GM21367 (cell line): ENCODE measurements around the gene CCDC50.

Source experiments
- ATAC-seq: cut with Tn5 transposase; IDR thresholded peaks from one replicate; pipeline ENCODE4 v1.9.1; 2021; ENCODE audit not compliant: unreplicated experiment

The CCDC50 gene

GRCh38 chr3:191328962-191329653 is at the start of gene CCDC50:
TSS of gene CCDC50 (plus strand) at chr3:191329394. CDS start at chr3:191329675, 281 bp downstream.
- ATAC-seq = peak; percentile 61

GRCh38 chr3:191280111-191280510 is 49.1 kb upstream of the CCDC50 start:
- no peak for ATAC-seq

GRCh38 chr3:191280882-191281281 is 48.3 kb upstream of the CCDC50 start:
- ATAC-seq = no peak

GRCh38 chr3:191282251-191283185 is 46.7 kb upstream of the CCDC50 start:
- ATAC-seq = no peak

- ATAC-seq = no peak
These were observed 45.8 kb upstream of the CCDC50 start for GRCh38 chr3:191283400-191283799.

GRCh38 chr3:191290311-191291025 is 38.7 kb upstream of the CCDC50 start:
- ATAC-seq = peak; percentile 83

GRCh38 chr3:191292243-191293015 is 36.8 kb upstream of the CCDC50 start:
- ATAC-seq = no peak

- ATAC-seq = no peak
These were observed 34.9 kb upstream of the CCDC50 start for GRCh38 chr3:191294291-191294690.

- peak; percentile 84 for ATAC-seq
These were observed 33.1 kb upstream of the CCDC50 start for GRCh38 chr3:191296041-191296541.

GRCh38 chr3:191298846-191299245 is 30.3 kb upstream of the CCDC50 start:
- ATAC-seq = no peak

GRCh38 chr3:191300422-191300821 is 28.8 kb upstream of the CCDC50 start:
- ATAC-seq = no peak

GRCh38 chr3:191301017-191301416 is 28.2 kb upstream of the CCDC50 start:
- peak; percentile 62 for ATAC-seq

- no peak for ATAC-seq
These were observed 27.3 kb upstream of the CCDC50 start for GRCh38 chr3:191301782-191302411.

GRCh38 chr3:191302451-191302850 is 26.7 kb upstream of the CCDC50 start:
- no peak for ATAC-seq

- no peak for ATAC-seq
These were observed 25.6 kb upstream of the CCDC50 start for GRCh38 chr3:191303596-191303995.

GRCh38 chr3:191306428-191306827 is 22.8 kb upstream of the CCDC50 start:
- no peak for ATAC-seq

GRCh38 chr3:191307341-191307740 is 21.9 kb upstream of the CCDC50 start:
- ATAC-seq = no peak

- ATAC-seq = no peak
These were observed 15.9 kb upstream of the CCDC50 start for GRCh38 chr3:191313296-191313695.

GRCh38 chr3:191314109-191314728 is 15.0 kb upstream of the CCDC50 start:
- no peak for ATAC-seq
